T-cell (primary cell): Measurements from ENCODE around the gene KCTD18. TPM values are rescaled to one million over a fixed set of nuclear protein-coding genes. Genes with fewer than 3 reads are reported as not detected.

ENCODE experiments used
- total RNA-seq, 35 experiments: library from RNA in 6 of 35; stranded (reverse) in 6 of 35; fragments of 120-200 nt in 1 of 35; gene quantifications; one replicate each; pipeline versions ENCODE4 v1.2.1 to v1.2.4 and lab custom pipeline; 2013 to 2026

KCTD18 gene
- total RNA-seq, 5 donors from 2014 or later (not counting 1 experiment from before 2014, with no cell fraction given), result 16.1 to 19.8 (median 19.1) TPM

Other genes with a start within 250 kb of the KCTD18 start
- gene SPATS2L, start 203.4 kb downstream of the KCTD18 start, total RNA-seq, result 1 to 10 TPM; 5.4 to 9.3 (median 5.9) TPM
- 1 to 10 TPM; 1.2 to 4.9 (median 2.8) TPM for gene SGO2, start 16.1 kb upstream of the KCTD18 start, total RNA-seq
- gene AOX1, start 75.9 kb upstream of the KCTD18 start, total RNA-seq, result 1 to 10 TPM in 3 of 5 donors, not detected in 2; 1.3 to 1.4 (median 1.4) TPM